ENCODE data around the gene MS4A10.

DNA sequence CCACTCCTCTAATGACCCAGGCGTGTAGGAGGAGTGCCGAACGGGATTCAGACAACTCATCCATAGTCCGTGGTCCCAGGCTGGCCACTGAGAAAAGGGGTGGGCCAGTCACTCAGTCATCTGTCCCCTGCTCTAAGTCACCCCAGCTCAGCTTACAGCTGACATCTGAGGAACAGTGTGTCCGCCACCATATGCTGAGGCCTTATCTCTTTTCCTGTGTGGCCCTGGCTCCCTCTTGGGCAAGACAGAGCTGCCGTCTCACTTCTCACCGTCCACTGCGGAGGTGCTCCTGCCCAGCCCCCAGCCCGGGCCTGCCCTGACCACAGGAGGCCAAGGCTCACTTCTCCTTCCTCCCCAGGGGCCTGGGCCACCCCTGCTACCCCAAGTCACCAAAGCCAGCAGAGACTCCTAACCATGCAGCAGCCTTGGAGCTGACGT, 63.6 kb downstream of the MS4A10 start:
- TF ChIP-seq BCL3 (IDR thresholded peaks at IDR 0.05) (no peak), CTCF (IDR thresholded peaks at IDR 0.05) (no peak), CEBPB (IDR thresholded peaks at IDR 0.05) (no peak), MAZ (IDR thresholded peaks at IDR 0.05; ENCODE audit: borderline replicate concordance, low read depth, low read length) (no peak), JUN (IDR thresholded peaks at IDR 0.05) (no peak)

Data from A549 (cell line).